ENCODE measurements around the gene PCSK1N.
"Not testable (repeated sequence)": the region's sequence is repeated elsewhere in the genome, so short reads cannot be mapped to it uniquely, and the experiment has no call there.

Gene PCSK1N, protein sequence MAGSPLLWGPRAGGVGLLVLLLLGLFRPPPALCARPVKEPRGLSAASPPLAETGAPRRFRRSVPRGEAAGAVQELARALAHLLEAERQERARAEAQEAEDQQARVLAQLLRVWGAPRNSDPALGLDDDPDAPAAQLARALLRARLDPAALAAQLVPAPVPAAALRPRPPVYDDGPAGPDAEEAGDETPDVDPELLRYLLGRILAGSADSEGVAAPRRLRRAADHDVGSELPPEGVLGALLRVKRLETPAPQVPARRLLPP

DNA sequence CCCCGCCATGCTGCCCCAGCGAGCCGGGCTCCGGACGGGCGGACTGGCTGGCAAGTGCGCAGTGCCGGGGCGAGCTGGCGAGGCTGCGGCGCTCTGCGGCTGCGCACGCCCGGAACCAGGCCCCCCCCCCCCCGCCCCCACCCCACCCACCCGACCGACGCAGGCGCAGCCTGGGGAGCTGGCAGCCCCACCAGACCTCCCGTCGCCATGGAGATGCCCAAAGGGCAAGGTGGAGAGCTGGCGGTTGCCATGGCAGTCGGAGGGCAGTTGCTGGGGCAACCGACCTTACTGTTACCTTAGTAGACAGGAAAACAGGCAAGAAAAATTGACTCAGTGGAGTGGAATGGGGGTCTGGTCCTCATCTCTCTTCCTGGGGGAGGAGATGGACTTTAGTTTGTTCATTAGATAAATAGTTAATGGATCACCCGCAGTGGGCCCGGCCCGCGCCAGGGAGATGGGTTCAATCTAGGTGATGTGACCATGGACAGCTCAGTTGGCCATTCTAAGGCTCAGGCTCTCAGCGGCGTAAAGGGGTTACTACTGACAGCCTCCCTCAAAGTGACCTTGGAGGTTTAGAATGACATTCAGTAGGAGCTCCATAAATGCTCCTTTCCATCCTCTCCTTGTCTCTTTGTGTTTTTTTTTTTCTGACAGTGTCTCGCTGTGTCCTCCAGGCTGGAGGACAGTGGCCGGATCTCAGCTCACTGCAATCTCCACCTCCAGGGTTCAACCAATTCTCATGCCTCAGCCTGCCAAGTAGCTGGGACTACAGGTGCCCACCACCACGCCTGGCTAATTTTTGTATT is at the start of gene PCSK1N:
Gene PCSK1N, minus strand, starts transcription at position 87 of the 806 bp plus-strand sequence. Its CDS starts 78 bp downstream, at position 9.
- no peak for DNase-seq

DNA sequence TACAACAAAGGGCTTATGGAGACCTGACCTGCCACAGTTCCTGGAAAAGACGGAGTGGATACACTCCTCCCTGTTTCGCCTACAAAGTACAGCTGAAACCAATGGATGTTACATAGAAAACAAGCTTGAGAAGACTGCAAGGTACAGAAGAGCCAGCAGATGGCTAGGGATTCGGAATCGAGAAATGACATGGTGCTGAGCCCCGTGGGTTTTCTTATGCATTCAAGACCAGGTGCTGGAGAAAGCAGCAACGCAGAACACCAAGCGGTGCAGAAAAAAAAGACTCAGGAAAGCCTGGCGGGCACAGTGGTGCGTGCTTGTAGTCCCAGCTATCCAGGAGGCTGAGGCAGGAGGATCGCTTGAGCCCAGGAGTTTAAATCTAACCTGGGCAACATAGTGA is 48.3 kb upstream of the PCSK1N start:
- DNase-seq = no peak

DNA sequence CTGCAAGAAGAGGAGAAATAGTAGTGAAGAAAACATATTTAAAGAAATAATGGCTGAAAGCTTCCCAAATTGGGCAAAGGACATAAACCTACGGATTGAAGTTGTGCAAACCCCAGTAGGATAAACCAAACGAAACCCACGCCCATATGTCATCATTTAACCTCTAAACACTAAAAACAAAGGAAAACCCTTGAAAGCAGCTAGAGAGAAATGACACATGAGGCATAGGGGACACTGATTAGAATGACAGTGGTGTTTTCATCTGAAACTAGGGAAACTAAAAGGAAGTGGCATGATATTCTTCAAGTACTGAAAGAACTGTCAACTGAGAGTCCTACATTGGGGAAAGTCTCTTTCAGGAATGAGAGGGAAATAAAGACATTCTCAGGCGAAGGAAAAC is 41.5 kb upstream of the PCSK1N start:
- DNase-seq = not testable (repeated sequence)

DNA sequence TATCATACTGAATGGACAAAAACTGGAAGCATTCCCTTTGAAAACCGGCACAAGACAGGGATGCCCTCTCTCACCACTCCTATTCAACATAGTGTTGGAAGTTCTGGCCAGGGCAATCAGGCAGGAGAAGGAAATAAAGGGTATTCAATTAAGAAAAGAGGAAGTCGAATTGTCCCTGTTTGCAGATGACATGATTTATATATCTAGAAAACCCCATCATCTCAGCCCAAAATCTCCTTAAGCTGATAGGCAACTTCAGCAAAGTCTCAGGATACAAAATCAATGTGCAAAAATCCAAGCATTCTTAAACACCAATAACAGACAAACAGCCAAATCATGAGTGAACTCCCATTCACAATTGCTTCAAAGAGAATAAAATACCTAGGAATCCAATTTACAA is 36.6 kb upstream of the PCSK1N start:
- DNase-seq = not testable (repeated sequence)

DNA sequence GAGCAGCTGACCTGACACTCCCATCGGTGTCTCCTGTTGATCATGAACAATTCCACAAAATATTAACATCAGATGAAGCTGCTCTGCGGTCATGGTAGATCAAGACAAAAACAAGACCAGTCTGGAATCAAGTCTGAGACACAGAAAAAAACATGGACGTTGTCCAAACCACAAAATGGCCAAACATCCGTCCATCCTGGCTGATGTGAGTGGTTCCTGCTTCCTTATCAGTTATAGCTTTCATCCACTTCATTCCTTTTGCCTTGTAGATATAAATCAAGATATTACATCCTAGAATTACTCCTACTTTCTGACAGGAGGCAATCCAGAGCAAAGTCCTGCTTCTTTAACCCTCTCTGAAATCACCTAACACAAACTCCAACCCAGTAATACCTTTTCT is 28.8 kb upstream of the PCSK1N start:
- peak; percentile 76 for DNase-seq

DNA sequence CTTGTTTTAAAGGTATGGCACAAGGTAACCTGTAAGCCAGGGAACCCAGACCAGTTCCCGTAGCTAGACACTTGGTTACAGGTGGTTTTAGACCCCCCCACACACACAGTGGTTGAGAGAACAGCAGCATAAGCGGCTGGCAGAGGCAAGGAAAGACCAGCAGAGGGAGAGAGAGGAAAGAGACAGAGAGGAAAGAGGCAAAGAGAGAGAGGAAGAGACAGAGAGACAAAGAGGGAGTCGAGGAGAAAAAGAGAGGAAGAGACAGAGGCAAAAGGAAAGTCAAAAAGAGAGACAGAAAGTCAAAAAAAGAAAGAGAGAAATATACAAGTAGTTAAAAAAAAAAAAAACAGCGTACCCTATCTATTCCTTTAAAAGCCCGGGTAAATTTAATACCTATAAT is 19.5 kb upstream of the PCSK1N start:
- DNase-seq = peak; percentile 7

DNA sequence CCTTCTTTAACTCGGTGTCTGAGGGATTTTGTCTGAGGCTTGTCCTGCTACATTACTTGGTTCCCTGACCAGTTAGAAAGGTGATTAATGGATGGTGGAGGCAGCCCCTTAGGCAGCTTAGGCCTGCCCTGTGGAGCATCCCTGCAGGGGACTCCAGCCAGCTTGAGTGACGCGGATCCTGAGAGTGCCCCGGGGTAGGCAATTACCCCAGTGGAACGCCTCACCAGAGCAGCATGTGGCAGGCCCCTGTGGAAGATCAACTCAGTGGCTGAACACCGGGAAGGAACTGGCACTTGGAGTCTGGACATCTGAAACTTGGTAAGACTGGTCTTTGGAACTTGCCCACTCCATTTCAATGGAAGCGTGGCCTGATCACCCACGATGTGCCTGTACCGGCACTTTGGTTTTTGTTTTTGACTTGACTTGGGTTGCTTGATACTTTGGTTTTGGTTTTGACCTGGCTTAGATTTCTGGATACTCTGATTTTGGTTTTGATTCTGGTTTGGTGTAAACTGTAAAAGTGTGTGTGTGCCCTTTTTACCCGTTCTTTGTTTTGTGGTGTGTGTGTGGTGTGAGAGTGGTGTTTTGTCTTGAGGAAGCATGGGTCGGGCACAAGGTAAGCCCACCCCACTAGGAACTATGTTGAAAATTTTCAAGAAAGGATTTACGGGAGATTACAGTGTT is 18.9 kb upstream of the PCSK1N start:
- not testable (repeated sequence) for DNase-seq

DNA sequence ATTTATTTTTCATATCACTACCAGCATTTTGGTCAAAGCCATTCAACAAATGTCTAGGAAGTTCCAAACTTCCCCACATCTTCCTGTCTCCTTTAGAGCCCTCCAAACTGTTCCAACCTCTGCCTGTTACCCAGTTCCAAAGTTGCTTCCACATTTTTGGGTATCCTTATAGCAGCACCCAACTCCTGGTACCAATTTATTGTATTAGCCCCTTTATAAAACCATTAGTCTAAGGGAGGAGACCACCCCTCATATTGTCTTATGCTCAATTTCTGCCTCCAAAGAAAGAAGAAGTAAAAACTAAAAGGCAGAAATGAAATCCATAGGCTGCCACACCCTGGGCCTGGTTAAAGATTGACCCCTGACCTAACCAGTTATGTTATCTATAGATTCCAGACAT is 18.1 kb upstream of the PCSK1N start:
- not testable (repeated sequence) for DNase-seq

DNA sequence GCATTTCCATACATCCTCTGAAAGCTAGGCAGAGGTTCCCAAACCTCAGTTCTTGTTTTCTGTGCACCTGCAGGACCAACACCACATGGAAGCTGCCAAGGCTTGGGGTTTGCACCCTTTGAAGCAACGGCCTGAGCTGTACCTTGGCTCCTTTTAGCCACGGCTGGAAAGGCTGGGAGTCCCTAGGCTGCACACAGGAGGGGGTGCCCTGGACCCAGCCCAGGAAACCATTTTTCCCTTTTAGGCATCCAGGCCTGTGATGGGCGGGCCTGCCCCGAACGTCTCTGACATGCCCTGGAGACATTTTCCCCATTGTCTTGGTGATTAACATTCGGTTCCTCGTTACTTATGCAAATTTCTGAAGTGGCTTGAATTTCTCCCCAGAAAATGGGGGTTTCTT is 17.4 kb upstream of the PCSK1N start:
- DNase-seq = no peak

DNA sequence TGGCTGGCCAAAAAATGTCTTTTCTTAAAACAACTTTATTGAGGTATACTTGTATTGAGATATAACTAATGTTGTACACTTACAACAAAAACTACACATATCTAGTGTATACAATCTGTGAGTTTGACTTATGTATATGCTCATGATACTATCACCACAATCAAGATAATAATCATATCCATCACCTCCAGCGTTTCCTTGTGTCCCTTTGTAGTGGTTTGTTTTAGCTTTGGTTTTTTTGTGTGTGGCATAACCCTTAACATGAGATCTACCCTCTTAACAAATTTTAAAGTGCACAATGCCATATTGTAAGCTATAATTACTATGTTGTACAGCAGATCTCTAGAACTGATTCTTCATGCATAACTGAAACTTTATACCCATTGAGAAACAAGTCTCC is 13.4 kb upstream of the PCSK1N start:
- no peak for DNase-seq

DNA sequence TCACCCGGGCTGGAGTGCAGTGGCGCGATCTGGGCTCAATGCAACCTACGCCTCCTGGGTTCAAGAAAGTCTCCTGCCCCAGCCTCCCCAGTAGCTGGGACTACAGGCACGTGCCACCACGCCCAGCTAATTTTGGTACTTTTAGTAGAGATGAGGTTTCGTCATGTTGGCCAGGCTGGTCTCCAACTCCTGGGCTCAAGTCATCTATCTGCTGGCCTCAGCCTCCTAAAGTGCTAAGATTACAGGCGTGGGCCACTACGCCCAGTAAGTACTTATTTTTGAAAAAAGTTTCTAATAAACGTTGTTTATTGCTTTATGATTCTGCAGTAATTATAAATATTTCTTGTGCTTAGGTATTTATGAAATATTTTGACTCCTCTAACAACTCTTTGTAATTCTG is 4.3 kb upstream of the PCSK1N start:
- no peak for DNase-seq

DNA sequence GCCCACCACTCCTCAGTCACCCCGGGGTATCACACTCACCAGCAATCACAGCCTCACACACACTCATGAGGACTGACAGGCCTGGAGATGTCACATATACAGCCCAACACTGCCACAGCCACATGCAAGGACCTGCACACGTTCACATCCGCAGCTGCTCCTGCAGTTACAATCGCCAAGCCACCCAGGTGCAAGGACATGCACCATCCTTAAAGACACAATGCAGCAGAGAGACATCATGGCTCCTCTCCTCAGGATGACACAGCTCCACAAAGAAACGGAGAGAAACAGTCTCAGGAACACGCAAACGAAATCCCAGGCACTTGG is 1.1 kb downstream of the PCSK1N start:
- no peak for DNase-seq

DNA sequence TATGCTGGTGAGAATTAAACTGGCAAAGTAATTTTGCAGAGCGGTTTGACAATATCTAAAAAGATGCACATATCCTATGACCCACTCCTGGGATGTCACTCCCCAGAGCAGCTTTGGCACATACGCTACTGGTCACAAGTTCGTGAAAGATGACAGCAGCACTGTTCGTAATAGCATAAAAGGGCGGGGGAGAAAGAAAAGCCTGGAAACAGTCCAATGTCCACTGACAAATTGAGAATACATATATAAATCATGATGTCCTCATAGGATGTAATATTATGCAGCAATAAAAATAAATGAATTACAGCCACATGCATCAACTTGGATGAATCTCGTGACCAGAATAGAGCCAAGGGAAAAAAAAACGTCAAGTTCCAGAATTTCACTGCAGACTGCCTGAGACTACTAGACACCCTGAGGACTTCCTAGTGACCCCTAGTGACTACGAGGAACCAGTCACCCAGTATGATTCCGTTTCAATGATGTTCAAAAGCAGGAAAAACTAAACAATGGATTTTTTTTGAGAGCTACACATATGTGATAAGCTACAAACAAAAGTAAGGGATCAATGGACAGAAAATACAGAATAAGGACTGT is 1.8 kb downstream of the PCSK1N start:
- no peak for DNase-seq

DNA sequence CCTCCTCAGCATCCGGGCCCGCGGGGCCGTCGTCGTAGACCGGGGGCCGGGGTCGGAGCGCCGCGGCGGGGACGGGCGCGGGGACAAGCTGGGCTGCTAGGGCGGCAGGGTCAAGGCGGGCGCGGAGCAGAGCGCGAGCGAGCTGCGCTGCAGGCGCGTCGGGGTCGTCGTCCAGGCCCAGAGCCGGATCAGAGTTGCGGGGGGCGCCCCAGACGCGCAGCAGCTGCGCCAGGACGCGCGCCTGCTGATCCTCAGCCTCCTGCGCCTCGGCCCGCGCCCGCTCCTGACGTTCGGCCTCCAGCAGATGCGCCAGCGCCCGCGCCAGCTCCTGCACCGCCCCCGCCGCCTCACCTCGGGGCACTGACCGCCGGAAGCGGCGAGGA is 3.5 kb downstream of the PCSK1N start:
- DNase-seq = no peak

DNA sequence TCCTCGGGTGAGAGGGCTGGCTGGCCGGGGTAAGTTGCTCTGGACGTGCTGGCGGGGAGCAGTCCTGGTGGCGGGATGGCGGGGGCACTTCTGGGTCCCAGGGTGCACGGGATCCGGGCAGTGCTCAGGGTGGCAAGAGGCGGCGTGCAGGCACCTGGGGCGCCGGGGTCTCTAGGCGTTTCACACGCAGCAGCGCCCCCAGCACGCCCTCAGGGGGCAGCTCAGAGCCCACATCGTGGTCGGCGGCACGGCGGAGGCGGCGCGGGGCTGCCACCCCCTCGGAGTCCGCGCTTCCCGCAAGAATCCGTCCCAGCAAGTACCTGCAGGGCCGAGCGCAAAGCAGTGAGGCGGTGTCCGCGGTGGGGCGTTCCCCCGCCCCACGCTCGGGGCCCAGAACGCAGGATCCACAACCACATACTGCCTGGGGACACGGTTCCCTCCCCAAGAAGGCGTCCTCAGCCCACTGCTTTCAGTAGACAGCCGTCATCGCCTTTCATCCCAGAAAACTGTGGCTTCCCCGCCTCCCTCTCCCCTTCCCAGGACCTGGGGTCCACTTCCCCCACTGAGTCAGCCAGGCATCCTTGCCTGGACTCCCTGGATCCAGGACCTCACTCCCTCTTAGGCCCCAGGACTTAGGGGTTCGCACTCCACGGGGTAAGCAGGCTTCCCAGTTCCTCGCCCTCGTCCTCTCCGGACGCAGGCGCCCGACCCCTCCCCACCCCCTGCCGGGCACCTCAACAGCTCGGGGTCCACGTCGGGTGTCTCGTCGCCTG is 4.1 kb downstream of the PCSK1N start:
- DNase-seq = no peak

DNA sequence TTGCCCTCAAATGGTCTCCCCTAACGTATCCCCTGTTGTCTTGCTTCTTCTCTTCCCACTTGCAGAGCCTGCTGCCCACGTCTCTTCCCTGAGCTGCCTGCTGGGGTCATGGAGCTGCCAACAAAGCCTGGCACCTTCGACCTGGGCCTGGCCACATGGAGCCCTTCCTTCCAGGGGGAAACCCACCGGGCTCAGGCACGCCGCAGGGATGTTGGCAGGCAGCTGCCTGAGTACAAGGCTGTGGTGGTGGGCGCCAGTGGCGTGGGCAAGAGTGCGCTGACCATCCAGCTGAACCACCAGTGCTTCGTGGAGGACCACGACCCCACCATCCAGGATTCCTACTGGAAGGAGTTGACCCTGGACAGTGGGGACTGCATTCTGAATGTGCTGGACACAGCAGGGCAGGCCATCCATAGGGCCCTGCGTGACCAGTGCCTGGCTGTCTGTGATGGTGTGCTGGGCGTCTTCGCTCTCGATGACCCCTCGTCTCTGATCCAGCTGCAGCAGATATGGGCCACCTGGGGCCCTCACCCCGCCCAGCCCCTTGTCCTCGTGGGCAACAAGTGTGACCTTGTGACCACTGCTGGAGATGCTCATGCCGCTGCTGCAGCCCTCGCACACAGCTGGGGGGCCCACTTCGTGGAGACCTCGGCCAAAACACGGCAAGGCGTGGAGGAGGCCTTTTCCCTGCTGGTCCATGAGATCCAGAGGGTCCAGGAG is 6.2 kb downstream of the PCSK1N start:
- no peak for DNase-seq

DNA sequence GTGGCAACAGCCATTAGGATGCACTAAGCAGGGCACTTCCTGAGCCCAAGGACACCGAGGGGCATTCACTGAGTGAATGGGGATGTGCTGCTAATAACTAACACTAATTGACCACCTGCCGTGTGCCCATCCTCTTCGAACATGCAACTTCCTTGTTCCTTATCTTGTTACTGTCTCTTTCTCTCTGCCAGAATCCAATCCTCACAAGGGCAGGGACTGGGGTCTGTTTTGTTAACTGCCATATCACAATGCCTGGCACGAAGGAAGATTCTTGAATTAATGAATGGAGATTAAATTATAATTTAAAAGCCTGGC is 7.8 kb downstream of the PCSK1N start:
- DNase-seq = no peak

DNA sequence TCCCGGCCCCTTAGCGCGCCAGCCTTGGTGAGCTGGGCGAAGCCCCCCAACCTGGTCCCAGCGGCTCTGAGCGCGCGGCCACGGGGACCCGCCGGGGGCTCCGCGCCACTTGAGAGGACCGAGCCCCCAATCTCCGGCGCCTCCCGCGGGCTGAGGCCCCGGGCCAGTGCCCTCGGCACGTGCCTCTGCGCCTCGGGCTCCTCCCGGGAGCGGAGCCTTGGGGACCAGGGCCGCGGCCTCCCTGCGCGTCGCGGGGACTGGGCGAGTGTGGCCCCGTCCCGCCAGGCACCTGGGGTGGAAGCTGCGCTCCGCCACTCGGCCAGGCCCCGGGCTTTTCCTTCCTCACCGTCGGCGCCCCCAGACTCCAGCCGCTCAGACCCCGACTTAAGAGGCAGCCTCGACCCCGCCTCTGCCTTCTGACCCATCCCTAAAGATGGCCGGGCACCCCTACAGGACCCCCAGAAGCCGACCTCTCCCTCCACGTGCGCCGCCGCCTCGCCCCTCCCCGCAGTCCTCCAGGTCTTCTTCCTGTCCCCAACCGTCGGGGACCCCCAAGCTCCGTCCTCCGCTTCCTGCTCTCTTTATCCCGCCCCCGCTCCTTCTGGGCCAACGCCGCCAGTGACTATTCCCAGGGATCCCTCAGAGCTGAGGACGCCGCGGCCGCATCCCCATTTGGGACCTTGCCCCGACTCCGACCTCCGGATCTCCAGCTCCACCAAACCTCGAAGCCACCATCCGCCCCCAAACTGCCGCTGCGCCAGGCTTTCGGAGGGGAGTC is 8.3 kb downstream of the PCSK1N start:
- no peak for DNase-seq

DNA sequence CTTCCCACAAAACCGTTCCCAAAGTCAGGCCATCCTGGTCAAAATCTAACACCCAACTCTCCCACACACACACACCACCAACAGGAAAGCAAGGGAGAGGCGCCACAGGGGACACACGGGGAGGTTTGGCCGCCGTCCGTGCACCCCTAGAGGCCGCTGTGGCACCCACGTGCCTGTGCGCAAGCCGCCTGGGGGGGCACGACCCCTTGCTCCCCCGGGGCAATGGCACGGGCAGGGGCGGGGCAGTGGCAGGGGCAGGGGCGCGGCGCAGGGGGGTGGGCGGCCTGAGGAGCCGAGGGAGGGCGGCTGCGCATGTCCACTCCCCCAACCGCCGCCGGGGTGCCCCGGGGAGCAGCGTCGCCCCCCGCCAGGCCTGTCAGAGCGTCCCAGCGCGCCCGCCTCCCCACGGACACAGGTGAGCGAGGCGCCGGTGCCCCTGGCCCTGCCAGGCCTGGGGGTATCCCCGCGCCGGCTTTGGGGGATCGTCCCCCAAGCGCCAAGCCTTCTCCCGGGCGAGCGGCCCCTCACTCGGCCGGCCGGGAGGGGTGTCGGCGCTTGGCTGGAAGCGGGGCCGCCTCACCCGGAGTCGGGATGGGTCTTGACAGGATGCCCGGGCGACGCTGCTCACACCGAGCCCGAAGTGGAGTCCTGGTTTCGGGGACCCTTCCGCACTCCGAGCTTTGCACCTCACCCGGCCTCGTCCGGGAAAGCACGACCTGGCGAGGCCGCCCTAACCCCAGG is 9.1 kb downstream of the PCSK1N start, which contains the start of gene ERAS:
Gene ERAS, plus strand, starts transcription at position 379 of the 741 bp plus-strand sequence. CDS start 2,611 bp downstream, outside the sequence.
- DNase-seq = no peak

DNA sequence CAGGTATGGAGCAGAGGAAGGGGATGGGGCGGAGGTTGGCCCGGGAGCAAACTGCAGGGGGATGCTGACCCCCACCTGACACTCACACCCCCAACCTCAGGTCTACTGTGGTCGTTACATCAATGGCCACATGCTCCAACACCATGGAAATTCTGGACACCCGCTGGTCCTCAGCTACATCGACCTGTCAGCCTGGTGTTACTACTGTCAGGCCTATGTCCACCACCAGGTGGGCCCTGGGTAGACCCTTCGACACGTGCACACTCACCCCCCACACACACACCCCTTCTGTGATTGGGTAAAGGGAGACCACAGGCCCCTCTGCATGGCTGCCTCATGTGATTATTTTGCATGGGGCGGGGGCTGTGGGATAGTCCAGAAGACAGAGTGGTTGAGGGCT is 11.3 kb downstream of the PCSK1N start:
- DNase-seq = no peak

DNA sequence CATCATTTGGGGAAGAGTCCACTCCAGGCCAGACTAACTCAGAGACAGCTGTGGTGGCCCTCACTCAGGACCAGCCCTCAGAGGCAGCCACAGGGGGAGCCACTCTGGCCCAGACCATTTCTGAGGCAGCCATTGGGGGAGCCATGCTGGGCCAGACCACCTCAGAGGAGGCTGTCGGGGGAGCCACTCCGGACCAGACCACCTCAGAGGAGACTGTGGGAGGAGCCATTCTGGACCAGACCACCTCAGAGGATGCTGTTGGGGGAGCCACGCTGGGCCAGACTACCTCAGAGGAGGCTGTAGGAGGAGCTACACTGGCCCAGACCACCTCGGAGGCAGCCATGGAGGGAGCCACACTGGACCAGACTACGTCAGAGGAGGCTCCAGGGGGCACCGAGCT is 12.4 kb downstream of the PCSK1N start:
- DNase-seq = no peak
